Cardiac fibroblast (primary cell): ENCODE measurements around the gene TRIP4.
A peak's percentile ranks its signal among the peaks of the same experiment; 100 is the strongest.
"Not testable (repeated sequence)": the region's sequence is repeated elsewhere in the genome, so short reads cannot be mapped to it uniquely, and the experiment has no call there.

Source experiments
- DNase-seq, 2 donors: peaks; one replicate each; pipeline versions ENCODE4 v3.0.0 to v3.0.0-alpha.2; 2010; ENCODE audit warnings: low read depth in 2 of 2
- H3K4me3 ChIP-seq, 2 donors: replicated peaks in 1 of 2; 1 replicate in 1 of 2; 2 replicates in 1 of 2; pipeline ENCODE4 v1.5.1; 2011; ENCODE audit warnings: low read depth in 2 of 2, low read length in 2 of 2, mild to moderate bottlenecking in 2 of 2, moderate library complexity in 1 of 2
- TF ChIP-seq, protein P1 (sequence below): IDR thresholded peaks from one replicate; pipeline ENCODE4 v1.5.1; 2011; ENCODE audit warnings: low read depth, mild to moderate bottlenecking, low read length, inconsistent platforms

TRIP4 gene

DNA sequence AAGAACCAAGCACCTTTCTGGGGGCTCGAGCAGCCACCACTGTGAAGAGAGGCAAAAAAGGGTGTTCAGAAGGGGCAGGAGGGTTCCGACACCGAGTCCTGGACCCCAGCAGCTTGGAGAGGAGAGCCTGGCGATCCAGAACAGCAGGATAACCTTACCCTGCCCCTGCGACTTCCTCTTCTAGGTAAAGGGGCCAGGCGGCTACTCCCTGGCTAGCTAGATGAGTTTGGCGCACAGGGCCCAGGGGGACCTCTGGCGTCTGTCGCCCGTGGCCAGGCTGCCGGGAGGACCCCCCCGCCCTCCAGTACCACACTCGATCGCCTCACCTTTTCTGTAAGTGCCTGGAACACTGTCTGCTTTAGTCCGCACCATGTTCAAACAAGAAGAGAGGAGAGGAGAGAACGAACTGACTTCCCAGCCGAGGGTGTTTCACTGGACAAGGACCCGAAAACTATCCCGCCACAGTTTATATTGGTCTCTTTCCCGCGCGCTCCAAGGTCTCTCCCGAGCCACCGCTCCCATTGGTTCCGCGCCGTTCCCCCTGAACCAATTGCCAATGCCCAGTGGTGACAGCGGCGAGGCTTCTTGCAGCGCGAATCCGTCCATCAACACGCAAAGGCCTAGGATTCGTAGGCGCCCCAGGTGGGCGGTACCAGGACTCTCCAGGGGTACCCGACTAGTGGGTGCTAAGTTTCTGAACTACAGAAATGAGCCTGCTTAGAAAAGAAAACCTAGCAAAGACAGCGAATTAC is 6.5 kb upstream of the TRIP4 start, which contains the start of gene PCLAF:
Gene PCLAF (minus strand): TSS at position 442 of the 752 bp plus-strand sequence. CDS start 70 bp downstream, at position 372.
- DNase-seq: peak; percentile 94 to 95
- TF ChIP-seq, protein P1, sequence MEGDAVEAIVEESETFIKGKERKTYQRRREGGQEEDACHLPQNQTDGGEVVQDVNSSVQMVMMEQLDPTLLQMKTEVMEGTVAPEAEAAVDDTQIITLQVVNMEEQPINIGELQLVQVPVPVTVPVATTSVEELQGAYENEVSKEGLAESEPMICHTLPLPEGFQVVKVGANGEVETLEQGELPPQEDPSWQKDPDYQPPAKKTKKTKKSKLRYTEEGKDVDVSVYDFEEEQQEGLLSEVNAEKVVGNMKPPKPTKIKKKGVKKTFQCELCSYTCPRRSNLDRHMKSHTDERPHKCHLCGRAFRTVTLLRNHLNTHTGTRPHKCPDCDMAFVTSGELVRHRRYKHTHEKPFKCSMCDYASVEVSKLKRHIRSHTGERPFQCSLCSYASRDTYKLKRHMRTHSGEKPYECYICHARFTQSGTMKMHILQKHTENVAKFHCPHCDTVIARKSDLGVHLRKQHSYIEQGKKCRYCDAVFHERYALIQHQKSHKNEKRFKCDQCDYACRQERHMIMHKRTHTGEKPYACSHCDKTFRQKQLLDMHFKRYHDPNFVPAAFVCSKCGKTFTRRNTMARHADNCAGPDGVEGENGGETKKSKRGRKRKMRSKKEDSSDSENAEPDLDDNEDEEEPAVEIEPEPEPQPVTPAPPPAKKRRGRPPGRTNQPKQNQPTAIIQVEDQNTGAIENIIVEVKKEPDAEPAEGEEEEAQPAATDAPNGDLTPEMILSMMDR: no peak
- H3K4me3 ChIP-seq: peak within 1 kb of the TSS; percentile 68 to 74

DNA sequence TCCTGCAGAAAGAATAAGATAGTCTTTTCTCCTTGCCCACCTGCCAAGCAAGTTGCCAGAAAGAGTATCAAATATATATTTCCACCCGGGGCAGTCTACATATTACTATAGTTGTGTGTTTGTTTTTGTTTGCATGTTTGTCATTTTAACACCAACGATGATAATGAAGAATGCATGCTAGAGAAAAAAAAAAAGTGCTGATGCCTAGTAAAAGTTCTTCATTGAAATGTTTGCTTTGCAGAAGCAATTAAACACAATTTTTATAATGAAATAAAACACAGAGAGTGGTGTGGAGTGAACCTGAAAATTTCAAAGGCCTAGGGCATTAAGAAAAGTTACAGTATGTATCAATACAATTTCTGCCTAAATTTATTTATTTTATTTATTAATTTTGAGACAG is 3.9 kb upstream of the TRIP4 start:
- H3K4me3 ChIP-seq: no peak overlapping the region
- no peak for DNase-seq
- TF ChIP-seq, protein P1: no peak

DNA sequence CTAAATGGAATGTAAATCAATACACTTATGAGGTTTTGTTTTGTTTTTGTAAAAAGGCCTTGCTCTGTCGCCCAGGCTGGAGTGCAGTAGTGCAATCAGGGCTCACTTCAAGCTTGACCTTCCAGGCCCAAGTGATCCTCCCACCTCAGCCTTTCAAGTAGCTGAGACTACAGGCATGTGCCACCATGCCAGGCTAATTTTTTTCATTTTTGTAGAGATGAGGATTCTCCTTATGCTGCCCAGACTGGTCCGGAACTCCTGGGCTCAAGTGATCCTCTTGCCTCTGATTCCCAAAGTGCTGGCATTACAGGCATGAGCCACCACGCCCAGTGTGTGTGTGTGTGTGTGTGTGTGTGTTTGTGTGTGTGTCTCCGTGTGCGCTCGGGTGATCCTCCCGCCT is 1.3 kb upstream of the TRIP4 start:
- H3K4me3 ChIP-seq: no peak overlapping the region
- TF ChIP-seq, protein P1: no peak
- DNase-seq: no peak

DNA sequence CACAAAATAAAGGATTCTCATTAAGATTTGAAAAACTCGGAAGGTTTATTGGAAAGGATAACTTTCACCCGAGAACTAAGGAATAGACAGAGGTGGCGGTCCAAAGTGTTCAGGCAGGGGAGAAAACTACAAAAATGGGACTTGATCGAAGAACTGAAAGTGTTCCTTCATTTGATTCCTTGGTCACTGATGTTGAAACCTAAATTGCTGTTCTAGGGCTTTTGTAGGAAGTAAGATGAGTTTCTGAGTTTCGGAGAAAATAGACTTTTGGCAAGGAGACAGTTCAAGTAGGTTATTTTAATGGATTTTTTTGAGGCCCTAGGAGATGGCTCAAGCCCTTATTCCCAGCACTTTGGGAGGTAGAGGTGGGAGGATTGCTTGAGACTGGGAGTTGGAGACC is 1.4 kb downstream of the TRIP4 start:
- TF ChIP-seq, protein P1: no peak
- no peak for DNase-seq
- H3K4me3 ChIP-seq: no peak overlapping the region

DNA sequence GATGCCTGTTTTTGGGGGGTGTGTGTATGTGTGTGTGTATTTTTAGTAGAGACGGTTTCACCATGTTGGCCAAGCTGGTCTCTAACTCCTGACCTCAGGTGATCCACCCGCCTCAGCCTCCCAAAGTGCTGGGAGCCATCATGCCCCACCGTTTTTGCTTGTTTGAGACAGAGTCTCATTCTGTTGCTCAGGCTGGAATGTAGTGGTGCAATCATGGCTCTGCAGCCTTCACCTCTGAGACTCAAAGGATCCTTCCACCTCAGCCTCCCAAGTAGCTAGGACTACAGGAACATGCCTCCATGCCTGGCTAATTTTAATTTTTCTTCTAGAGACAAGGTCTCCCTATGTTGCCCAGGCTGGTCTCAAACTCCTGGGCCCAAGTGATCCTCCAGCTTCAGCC is 4.8 kb downstream of the TRIP4 start:
- not testable (repeated sequence) for DNase-seq, H3K4me3 ChIP-seq

DNA sequence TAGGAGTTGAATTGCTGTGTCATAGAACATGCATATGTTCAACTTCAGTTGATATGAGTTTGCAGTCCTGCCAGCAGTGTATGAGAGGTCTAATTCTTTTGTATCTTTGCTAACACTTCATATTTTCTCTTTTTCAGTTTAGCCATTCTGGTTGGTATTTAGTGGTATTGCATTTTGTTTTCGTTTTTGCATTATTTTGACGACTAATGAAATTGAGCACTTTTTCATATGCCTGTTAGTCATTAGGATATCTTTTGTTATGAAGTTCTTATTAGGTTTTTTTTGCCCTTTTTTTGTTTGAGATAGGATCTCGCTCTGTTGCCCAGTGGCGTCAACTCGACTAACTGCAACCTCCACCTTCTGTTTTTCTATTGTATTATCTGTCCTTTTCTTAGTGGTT is 9.2 kb downstream of the TRIP4 start:
- DNase-seq: no peak
- TF ChIP-seq, protein P1: no peak
- H3K4me3 ChIP-seq: no peak overlapping the region

DNA sequence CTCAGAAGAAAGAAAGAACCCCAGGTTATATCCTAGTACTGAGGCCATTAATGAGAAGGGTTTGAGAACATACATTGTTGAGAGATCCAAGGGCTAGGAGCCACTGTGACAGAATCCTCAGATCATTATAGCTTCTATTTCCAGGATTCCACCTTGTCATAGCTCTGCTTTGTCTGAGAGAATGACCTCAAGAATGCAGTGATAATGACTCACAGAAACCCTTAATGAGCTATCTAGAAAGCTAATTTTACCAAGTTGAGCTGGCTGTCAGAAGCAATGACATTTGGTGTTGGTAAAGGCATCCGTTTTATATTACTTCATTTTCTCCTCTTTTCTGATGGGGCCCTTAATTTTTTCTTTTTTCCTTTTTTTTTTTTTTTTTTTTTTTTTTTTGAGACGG is 10.9 kb downstream of the TRIP4 start:
- no peak overlapping the region for H3K4me3 ChIP-seq
- no peak for DNase-seq
- TF ChIP-seq, protein P1: no peak
